Smooth muscle cell (in vitro differentiated cells): ENCODE measurements around the gene DUSP22. TPM values are rescaled to one million over a fixed set of nuclear protein-coding genes. Genes with fewer than 3 reads are reported as not detected.

ENCODE experiments used
- DNase-seq: peaks from one replicate; lab custom pipeline; 2025; ENCODE audit not compliant: unreplicated experiment; lab: John Stamatoyannopoulos, UW
- H2AFZ ChIP-seq: fragments of 200-600 bp; sonication (generic); 2 replicates; pipeline ENCODE4 v1.6.0; 2016; ENCODE audit warnings: antibody characterized with exemption, low read depth, mild to moderate bottlenecking
- H3F3A ChIP-seq: fragments of 200-600 bp; sonication (generic); 2 replicates; pipeline ENCODE4 v1.6.0; 2017; ENCODE audit warnings: antibody characterized with exemption, low read depth
- H3K27ac ChIP-seq: fragments of 200-600 bp; sonication (generic); 2 replicates; pipeline ENCODE4 v1.5.1; 2016; ENCODE audit warnings: low read depth, mild to moderate bottlenecking
- H3K27me3 ChIP-seq: fragments of 200-600 bp; sonication (generic); 2 replicates; pipeline ENCODE4 v1.6.1; 2016; ENCODE audit warnings: low read depth, mild to moderate bottlenecking
- H3K36me3 ChIP-seq: fragments of 200-600 bp; sonication (generic); 2 replicates; pipeline ENCODE4 v1.5.1; 2016; ENCODE audit warnings: low read depth
- H3K4me1 ChIP-seq: fragments of 200-600 bp; sonication (generic); 2 replicates; pipeline ENCODE4 v1.5.1; 2016; ENCODE audit warnings: low read depth
- H3K4me2 ChIP-seq: fragments of 200-600 bp; sonication (generic); 2 replicates; pipeline ENCODE4 v1.6.0; 2016; ENCODE audit warnings: mild to moderate bottlenecking
- H3K4me3 ChIP-seq: fragments of 200-600 bp; sonication (generic); 2 replicates; pipeline ENCODE4 v1.5.1; 2016; ENCODE audit warnings: mild to moderate bottlenecking
- H3K79me2 ChIP-seq: fragments of 200-600 bp; sonication (generic); 2 replicates; pipeline ENCODE4 v1.6.0; 2016; ENCODE audit warnings: low read depth, mild to moderate bottlenecking
- H3K9ac ChIP-seq: fragments of 200-600 bp; sonication (generic); 2 replicates; pipeline ENCODE4 v1.6.0; 2016; ENCODE audit warnings: low read depth
- H3K9me3 ChIP-seq: fragments of 200-600 bp; sonication (generic); replicated peaks from 2 replicates; pipeline ENCODE4 v1.5.1; 2016; ENCODE audit warnings: low read depth
- H4K20me1 ChIP-seq: fragments of 200-600 bp; sonication (generic); 2 replicates; pipeline ENCODE4 v1.6.0; 2016; ENCODE audit warnings: low read depth
- WGBS: methylation state at CpG from one replicate; pipeline ENCODE4 v1.1.7; 2016; ENCODE audit warnings: low lambda C conversion rate; 5-methylcytosine and 5-hydroxymethylcytosine counted together
- polyA plus RNA-seq: library from polyadenylated mRNA; unstranded; fragments of >200 nt; fragmentation: Nextera tagmentation; extraction: Ambion mirVana; gene quantifications from 2 replicates; pipeline ENCODE4 v1.2.1, GENCODE V29; 2016
- total RNA-seq: library from RNA; depleted of rRNA; stranded (reverse); fragments of >200 nt; gene quantifications from 2 replicates; pipeline ENCODE4 v1.2.3, GENCODE V29; 2014
- TF ChIP-seq, protein P1 (sequence below): fragments of 200-600 bp; sonication (generic); IDR thresholded peaks from 2 replicates; pipeline ENCODE4 v1.5.1; 2017; ENCODE audit warnings: borderline replicate concordance, mild to moderate bottlenecking, antibody characterized with exemption; ENCODE audit not compliant: insufficient read depth, poor library complexity, severe bottlenecking

DUSP22 gene
- total and polyA plus RNA-seq, 2 experiments from 2014 or later: 16.3 to 19.1 TPM

- H4K20me1 ChIP-seq: no peaks in the 10 kb centered on the region
- H2AFZ ChIP-seq: no peak overlapping the region
- H3K27ac ChIP-seq: no peak overlapping the region
- H3K27me3 ChIP-seq: peaks cover 34% of the 10 kb centered on the region
- H3K4me3 ChIP-seq: no peak overlapping the region
- H3K79me2 ChIP-seq: no peaks in the 10 kb centered on the region
- H3K4me2 ChIP-seq: no peak overlapping the region
- WGBS: 87% methylated on average over 17 of the region's 17 CpGs
- no peak for DNase-seq
- TF ChIP-seq, protein P1, sequence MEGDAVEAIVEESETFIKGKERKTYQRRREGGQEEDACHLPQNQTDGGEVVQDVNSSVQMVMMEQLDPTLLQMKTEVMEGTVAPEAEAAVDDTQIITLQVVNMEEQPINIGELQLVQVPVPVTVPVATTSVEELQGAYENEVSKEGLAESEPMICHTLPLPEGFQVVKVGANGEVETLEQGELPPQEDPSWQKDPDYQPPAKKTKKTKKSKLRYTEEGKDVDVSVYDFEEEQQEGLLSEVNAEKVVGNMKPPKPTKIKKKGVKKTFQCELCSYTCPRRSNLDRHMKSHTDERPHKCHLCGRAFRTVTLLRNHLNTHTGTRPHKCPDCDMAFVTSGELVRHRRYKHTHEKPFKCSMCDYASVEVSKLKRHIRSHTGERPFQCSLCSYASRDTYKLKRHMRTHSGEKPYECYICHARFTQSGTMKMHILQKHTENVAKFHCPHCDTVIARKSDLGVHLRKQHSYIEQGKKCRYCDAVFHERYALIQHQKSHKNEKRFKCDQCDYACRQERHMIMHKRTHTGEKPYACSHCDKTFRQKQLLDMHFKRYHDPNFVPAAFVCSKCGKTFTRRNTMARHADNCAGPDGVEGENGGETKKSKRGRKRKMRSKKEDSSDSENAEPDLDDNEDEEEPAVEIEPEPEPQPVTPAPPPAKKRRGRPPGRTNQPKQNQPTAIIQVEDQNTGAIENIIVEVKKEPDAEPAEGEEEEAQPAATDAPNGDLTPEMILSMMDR: no peak
- no peaks in the 10 kb centered on the region for H3K36me3 ChIP-seq
- no peak overlapping the region for H3K9ac ChIP-seq
- H3F3A ChIP-seq: no peaks in the 10 kb centered on the region
- no peaks in the 10 kb centered on the region for H3K4me1 ChIP-seq
- no peaks in the 10 kb centered on the region for H3K9me3 ChIP-seq
Observed at GRCh38 chr6:381742-382461, 89.6 kb downstream of the DUSP22 start.

- no peak for DNase-seq
- 83% methylated on average over 22 of the region's 22 CpGs for WGBS
- H3K4me2 ChIP-seq: no peak overlapping the region
Observed at GRCh38 chr6:382883-383810, 90.9 kb downstream of the DUSP22 start.

DNA sequence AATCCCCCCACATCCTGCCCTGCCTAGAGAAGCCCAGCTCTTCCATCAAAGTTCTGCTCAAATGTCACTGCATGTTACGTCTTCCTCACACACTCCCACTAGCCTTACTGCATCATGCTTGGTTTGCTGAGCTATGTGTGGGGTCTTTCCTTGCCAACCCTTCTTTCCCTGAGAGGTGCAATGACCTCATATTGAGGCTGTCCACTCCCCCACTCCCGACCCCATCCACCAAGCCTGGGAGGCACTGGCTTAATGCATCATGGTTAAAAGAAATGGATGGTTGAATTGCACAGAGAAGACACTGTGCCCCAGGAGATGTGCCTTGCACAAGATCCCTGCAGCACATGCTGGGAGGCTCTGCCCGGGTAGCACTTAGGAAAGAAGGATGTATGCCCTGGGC lies 91.6 kb downstream of the DUSP22 start:
- DNase-seq: no peak
- no peak overlapping the region for H3K4me3 ChIP-seq
- WGBS: 84% methylated on average over 3 of the region's 3 CpGs
- no peaks in the 10 kb centered on the region for H3K79me2 ChIP-seq
- H3K4me1 ChIP-seq: no peaks in the 10 kb centered on the region
- peaks cover 52% of the 10 kb centered on the region for H3K27me3 ChIP-seq
- no peaks in the 10 kb centered on the region for H3K36me3 ChIP-seq
- H3K9me3 ChIP-seq: no peaks in the 10 kb centered on the region
- no peak overlapping the region for H3K9ac ChIP-seq
- no peak overlapping the region for H2AFZ ChIP-seq
- H3K27ac ChIP-seq: no peak overlapping the region
- H3K4me2 ChIP-seq: no peak overlapping the region
- H3F3A ChIP-seq: no peaks in the 10 kb centered on the region
- TF ChIP-seq, protein P1: no peak
- H4K20me1 ChIP-seq: no peaks in the 10 kb centered on the region

More at GRCh38 chr6:382883-383810, 90.9 kb downstream of the DUSP22 start:
- Histone ChIP-seq H3K27ac (no peak overlapping the region), H3K9me3 (no peaks in the 10 kb centered on the region), H3K4me3 (no peak overlapping the region), H4K20me1 (no peaks in the 10 kb centered on the region), H2AFZ (no peak overlapping the region), H3K36me3 (no peaks in the 10 kb centered on the region), H3K9ac (no peak overlapping the region), H3K4me1 (no peaks in the 10 kb centered on the region), H3K27me3 (peaks cover 45% of the 10 kb centered on the region), H3K79me2 (no peaks in the 10 kb centered on the region), H3F3A (no peaks in the 10 kb centered on the region)
- TF ChIP-seq, protein P1: no peak
